HEK293 (cell line): ENCODE results near the gene FAM163A.

Experiments
- CTCF ChIA-PET: fragments of 350-600 bp; formaldehyde crosslinking; extraction: SDS; loops from one replicate; lab custom pipeline; 2021; ENCODE audit warnings: antibody characterized with exemption; lab: Yijun Ruan, JAX
- POLR2A ChIA-PET: fragments of 300-600 bp; formaldehyde crosslinking; extraction: SDS; loops from one replicate; lab custom pipeline; 2020; ENCODE audit warnings: antibody characterized with exemption, inconsistent platforms; lab: Yijun Ruan, JAX
- H3K27ac ChIP-seq: fragments of 200-500 bp; sonication (Bioruptor generic); 2 replicates; pipeline ENCODE4 v1.5.1; 2014; ENCODE audit warnings: low read depth, low read length, control low read depth, inconsistent platforms; ENCODE audit errors: extremely low read depth
- H3K36me3 ChIP-seq, 2 experiments: fragments of 200-500 bp in 1 of 2; sonication (Bioruptor generic) in 1 of 2; 1 replicate in 1 of 2; 2 replicates in 1 of 2; pipeline ENCODE4 v1.5.1; 2014 to 2017; ENCODE audit warnings: inconsistent platforms in 2 of 2, low read length in 2 of 2; ENCODE audit not compliant: control insufficient read depth in 2 of 2, insufficient read depth in 1 of 2
- H3K4me1 ChIP-seq: fragments of 200-500 bp; sonication (Bioruptor generic); 2 replicates; pipeline ENCODE4 v1.5.1; 2014; ENCODE audit warnings: mild to moderate bottlenecking, low read length, inconsistent platforms; ENCODE audit not compliant: control insufficient read depth, insufficient read depth
- H3K4me3 ChIP-seq: 2 replicates; pipeline ENCODE4 v1.5.1; 2011; ENCODE audit warnings: low read depth, mild to moderate bottlenecking, control low read depth, low read length, moderate library complexity
- H3K9me3 ChIP-seq: fragments of 200-500 bp; sonication (Bioruptor generic); 2 replicates; pipeline ENCODE4 v1.5.1; 2014; ENCODE audit warnings: low read depth, low read length, inconsistent platforms; ENCODE audit not compliant: control insufficient read depth, insufficient read depth
- KLF1 ChIP-seq: fragments of 450-650 bp; formaldehyde crosslinking; IDR thresholded peaks from 2 replicates; pipeline ENCODE4 v1.5.1; 2016; ENCODE audit warnings: missing biosample characterization, missing genetic modification characterization
- KLF8 ChIP-seq: fragments of 450-650 bp; formaldehyde crosslinking; IDR thresholded peaks from 2 replicates; pipeline ENCODE4 v1.5.1; 2016; ENCODE audit warnings: missing biosample characterization, missing genetic modification characterization
- ZBTB8A ChIP-seq: fragments of 450-650 bp; formaldehyde crosslinking; IDR thresholded peaks from 2 replicates; pipeline ENCODE4 v1.5.1; 2016; ENCODE audit warnings: missing biosample characterization, missing genetic modification characterization
- ZFP37 ChIP-seq: fragments of 450-650 bp; formaldehyde crosslinking; IDR thresholded peaks from 2 replicates; pipeline ENCODE4 v1.5.1; 2016; ENCODE audit warnings: missing biosample characterization, missing genetic modification characterization
- ZNF112 ChIP-seq: fragments of 450-650 bp; formaldehyde crosslinking; IDR thresholded peaks from 2 replicates; pipeline ENCODE4 v1.5.0; 2017; ENCODE audit warnings: missing biosample characterization, missing genetic modification characterization
- ZNF114 ChIP-seq: fragments of 450-650 bp; formaldehyde crosslinking; IDR thresholded peaks from 2 replicates; pipeline ENCODE4 v1.5.0; 2017; ENCODE audit warnings: missing biosample characterization, missing genetic modification characterization
- ZNF157 ChIP-seq: fragments of 450-650 bp; formaldehyde crosslinking; IDR thresholded peaks from 2 replicates; pipeline ENCODE4 v1.5.1; 2016; ENCODE audit warnings: missing biosample characterization, missing genetic modification characterization
- ZNF214 ChIP-seq: fragments of 450-650 bp; formaldehyde crosslinking; IDR thresholded peaks from 2 replicates; pipeline ENCODE4 v1.5.1; 2017; ENCODE audit warnings: missing biosample characterization, mild to moderate bottlenecking, missing genetic modification characterization, borderline replicate concordance
- ZNF26 ChIP-seq: fragments of 450-650 bp; formaldehyde crosslinking; IDR thresholded peaks from 2 replicates; pipeline ENCODE4 v1.5.1; 2016; ENCODE audit warnings: missing biosample characterization, missing genetic modification characterization
- ZNF280D ChIP-seq: fragments of 450-650 bp; formaldehyde crosslinking; IDR thresholded peaks from 2 replicates; pipeline ENCODE4 v1.5.1; 2016; ENCODE audit warnings: missing biosample characterization, missing genetic modification characterization
- ZNF324 ChIP-seq: fragments of 450-650 bp; formaldehyde crosslinking; IDR thresholded peaks from 2 replicates; pipeline ENCODE4 v1.5.1; 2016; ENCODE audit warnings: missing biosample characterization, missing genetic modification characterization
- ZNF335 ChIP-seq: fragments of 450-650 bp; formaldehyde crosslinking; conservative IDR thresholded peaks from 2 replicates; pipeline ENCODE4 v1.5.1; 2016; ENCODE audit warnings: missing biosample characterization, missing genetic modification characterization
- ZNF366 ChIP-seq: fragments of 450-650 bp; formaldehyde crosslinking; conservative IDR thresholded peaks from 2 replicates; pipeline ENCODE4 v1.5.1; 2016; ENCODE audit warnings: missing biosample characterization, missing genetic modification characterization
- ZNF423 ChIP-seq: fragments of 450-650 bp; formaldehyde crosslinking; IDR thresholded peaks from 2 replicates; pipeline ENCODE4 v1.5.1; 2016; ENCODE audit warnings: missing biosample characterization, missing genetic modification characterization
- ZNF473 ChIP-seq: fragments of 450-650 bp; formaldehyde crosslinking; IDR thresholded peaks from 2 replicates; pipeline ENCODE4 v1.5.1; 2017; ENCODE audit warnings: missing biosample characterization, missing genetic modification characterization
- ZNF514 ChIP-seq: fragments of 450-650 bp; formaldehyde crosslinking; IDR thresholded peaks from 2 replicates; pipeline ENCODE4 v1.5.1; 2016; ENCODE audit warnings: missing biosample characterization, missing genetic modification characterization
- ZNF529 ChIP-seq: fragments of 450-650 bp; formaldehyde crosslinking; IDR thresholded peaks from 2 replicates; pipeline ENCODE4 v1.5.1; 2017; ENCODE audit warnings: missing genetic modification characterization, missing biosample characterization; ENCODE audit not compliant: insufficient replicate concordance
- ZNF548 ChIP-seq: fragments of 450-650 bp; formaldehyde crosslinking; IDR thresholded peaks from 2 replicates; pipeline ENCODE4 v1.5.1; 2016; ENCODE audit warnings: missing biosample characterization, missing genetic modification characterization
- ZNF555 ChIP-seq: fragments of 450-650 bp; formaldehyde crosslinking; conservative IDR thresholded peaks from 2 replicates; pipeline ENCODE4 v1.5.1; 2017; ENCODE audit warnings: missing biosample characterization, mild to moderate bottlenecking, missing genetic modification characterization, inconsistent platforms
- ZNF830 ChIP-seq: fragments of 450-650 bp; IDR thresholded peaks from 2 replicates; pipeline ENCODE4 v1.5.0; 2018; ENCODE audit warnings: missing biosample characterization, missing genetic modification characterization, low read depth, mild to moderate bottlenecking, moderate library complexity
- ZNF843 ChIP-seq: fragments of 450-650 bp; formaldehyde crosslinking; IDR thresholded peaks from 2 replicates; pipeline ENCODE4 v1.5.1; 2016; ENCODE audit warnings: missing biosample characterization, missing genetic modification characterization
- ZSCAN16 ChIP-seq: fragments of 450-650 bp; formaldehyde crosslinking; IDR thresholded peaks from 2 replicates; pipeline ENCODE4 v1.5.1; 2016; ENCODE audit warnings: missing biosample characterization, missing genetic modification characterization
- TF ChIP-seq, protein P1 (sequence below): fragments of 450-650 bp; formaldehyde crosslinking; IDR thresholded peaks from 2 replicates; pipeline ENCODE4 v1.5.1; 2016; ENCODE audit warnings: missing biosample characterization, missing genetic modification characterization
- TF ChIP-seq, protein P2 (sequence below): fragments of 450-650 bp; formaldehyde crosslinking; IDR thresholded peaks from 2 replicates; pipeline ENCODE4 v1.5.1; 2016; ENCODE audit warnings: missing biosample characterization, missing genetic modification characterization
- TF ChIP-seq, protein P3 (sequence below): fragments of 450-650 bp; formaldehyde crosslinking; IDR thresholded peaks from 2 replicates; pipeline ENCODE4 v1.5.1; 2016; ENCODE audit warnings: missing biosample characterization, missing genetic modification characterization

The FAM163A gene

GRCh38 chr1:179708434-179709195 lies 34.5 kb upstream of the FAM163A start:
- ChIA-PET CTCF (interaction anchor here (0.7 to 3.9 kb wide), 6 partner anchors 14 to 471 kb away, joined by 3 to 49 read pairs (median 10); no protein-coding TSS in a partner anchor), POLR2A (no interaction called here)
- Histone ChIP-seq H3K4me1 (no peaks in the 10 kb centered on the region), H3K36me3 (no peaks in the 10 kb centered on the region), H3K9me3 (no peaks in the 10 kb centered on the region), H3K4me3 (no peak overlapping the region), H3K27ac (no peak overlapping the region)
- no peak for TF ChIP-seq ZNF214 (tag by site-specific recombination)
- TF ChIP-seq, protein P1, sequence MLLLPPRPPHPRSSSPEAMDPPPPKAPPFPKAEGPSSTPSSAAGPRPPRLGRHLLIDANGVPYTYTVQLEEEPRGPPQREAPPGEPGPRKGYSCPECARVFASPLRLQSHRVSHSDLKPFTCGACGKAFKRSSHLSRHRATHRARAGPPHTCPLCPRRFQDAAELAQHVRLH (tag by site-specific recombination), result no peak
- TF ChIP-seq ZNF529 (tag by site-specific recombination), result no peak
- TF ChIP-seq ZFP37, result no peak
- TF ChIP-seq ZNF114 (tag by site-specific recombination), result no peak
- TF ChIP-seq KLF8 (tag by site-specific recombination), result no peak
- TF ChIP-seq ZNF324 (tag by site-specific recombination), result no peak
- TF ChIP-seq ZNF423 (tag by site-specific recombination), result no peak
- TF ChIP-seq ZNF366 (tag by site-specific recombination), result no peak
- TF ChIP-seq ZBTB8A (tag by site-specific recombination), result no peak
- no peak for TF ChIP-seq ZNF280D
- no peak for TF ChIP-seq KLF1 (tag by site-specific recombination)
- no peak for TF ChIP-seq ZNF830 (tag by site-specific recombination)
- no peak for TF ChIP-seq ZNF26 (tag by site-specific recombination)
- TF ChIP-seq ZNF112 (tag by site-specific recombination), result no peak
- TF ChIP-seq, protein P2, sequence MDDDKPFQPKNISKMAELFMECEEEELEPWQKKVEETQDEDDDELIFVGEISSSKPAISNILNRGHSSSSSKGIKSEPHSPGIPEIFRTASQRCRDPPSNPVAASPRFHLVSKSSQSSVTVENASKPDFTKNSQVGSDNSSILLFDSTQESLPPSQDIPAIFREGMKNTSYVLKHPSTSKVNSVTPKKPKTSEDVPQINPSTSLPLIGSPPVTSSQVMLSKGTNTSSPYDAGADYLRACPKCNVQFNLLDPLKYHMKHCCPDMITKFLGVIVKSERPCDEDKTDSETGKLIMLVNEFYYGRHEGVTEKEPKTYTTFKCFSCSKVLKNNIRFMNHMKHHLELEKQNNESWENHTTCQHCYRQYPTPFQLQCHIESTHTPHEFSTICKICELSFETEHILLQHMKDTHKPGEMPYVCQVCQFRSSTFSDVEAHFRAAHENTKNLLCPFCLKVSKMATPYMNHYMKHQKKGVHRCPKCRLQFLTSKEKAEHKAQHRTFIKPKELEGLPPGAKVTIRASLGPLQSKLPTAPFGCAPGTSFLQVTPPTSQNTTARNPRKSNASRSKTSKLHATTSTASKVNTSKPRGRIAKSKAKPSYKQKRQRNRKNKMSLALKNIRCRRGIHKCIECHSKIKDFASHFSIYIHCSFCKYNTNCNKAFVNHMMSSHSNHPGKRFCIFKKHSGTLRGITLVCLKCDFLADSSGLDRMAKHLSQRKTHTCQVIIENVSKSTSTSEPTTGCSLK (tag by site-specific recombination), result no peak

DNA sequence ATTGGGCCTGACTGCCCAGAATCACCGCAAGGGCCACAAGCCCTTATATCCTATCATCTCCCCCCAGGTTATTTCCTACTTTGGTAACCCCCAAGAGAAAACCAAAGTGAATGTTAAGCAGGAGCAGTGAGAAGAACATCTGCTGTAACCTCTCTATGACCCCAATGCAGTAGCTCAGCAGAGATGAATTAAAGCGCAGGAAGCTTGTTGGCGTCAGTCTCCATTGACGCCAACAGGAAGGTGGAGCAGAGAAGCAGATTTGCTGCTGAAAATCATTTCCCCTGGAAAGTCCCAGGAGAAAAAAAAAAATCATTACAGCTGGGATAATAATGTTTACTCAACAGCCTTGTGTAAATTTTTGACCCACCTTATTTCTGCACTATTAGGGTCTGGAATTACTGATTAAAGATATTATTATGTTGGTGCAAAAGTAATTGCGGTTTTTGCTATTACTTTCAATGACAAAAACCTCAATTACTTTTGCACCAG lies 33.2 kb upstream of the FAM163A start:
- Histone ChIP-seq H3K4me1 (no peaks in the 10 kb centered on the region), H3K9me3 (no peaks in the 10 kb centered on the region), H3K4me3 (no peak overlapping the region), H3K27ac (no peak overlapping the region), H3K36me3 (no peaks in the 10 kb centered on the region)
- no peak for TF ChIP-seq ZNF843
- no peak for TF ChIP-seq ZNF473 (tag by site-specific recombination)
- TF ChIP-seq ZSCAN16 (tag by site-specific recombination), result no peak
- no peak for TF ChIP-seq ZNF514
- TF ChIP-seq ZNF157 (tag by site-specific recombination), result no peak
- TF ChIP-seq, protein P3, sequence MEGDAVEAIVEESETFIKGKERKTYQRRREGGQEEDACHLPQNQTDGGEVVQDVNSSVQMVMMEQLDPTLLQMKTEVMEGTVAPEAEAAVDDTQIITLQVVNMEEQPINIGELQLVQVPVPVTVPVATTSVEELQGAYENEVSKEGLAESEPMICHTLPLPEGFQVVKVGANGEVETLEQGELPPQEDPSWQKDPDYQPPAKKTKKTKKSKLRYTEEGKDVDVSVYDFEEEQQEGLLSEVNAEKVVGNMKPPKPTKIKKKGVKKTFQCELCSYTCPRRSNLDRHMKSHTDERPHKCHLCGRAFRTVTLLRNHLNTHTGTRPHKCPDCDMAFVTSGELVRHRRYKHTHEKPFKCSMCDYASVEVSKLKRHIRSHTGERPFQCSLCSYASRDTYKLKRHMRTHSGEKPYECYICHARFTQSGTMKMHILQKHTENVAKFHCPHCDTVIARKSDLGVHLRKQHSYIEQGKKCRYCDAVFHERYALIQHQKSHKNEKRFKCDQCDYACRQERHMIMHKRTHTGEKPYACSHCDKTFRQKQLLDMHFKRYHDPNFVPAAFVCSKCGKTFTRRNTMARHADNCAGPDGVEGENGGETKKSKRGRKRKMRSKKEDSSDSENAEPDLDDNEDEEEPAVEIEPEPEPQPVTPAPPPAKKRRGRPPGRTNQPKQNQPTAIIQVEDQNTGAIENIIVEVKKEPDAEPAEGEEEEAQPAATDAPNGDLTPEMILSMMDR (tag by site-specific recombination), result no peak
- TF ChIP-seq KLF8 (tag by site-specific recombination), result no peak
- TF ChIP-seq ZNF114 (tag by site-specific recombination), result no peak
- no peak for TF ChIP-seq ZNF335 (tag by site-specific recombination)
- TF ChIP-seq ZNF548 (tag by site-specific recombination), result no peak
- no peak for TF ChIP-seq ZNF555 (tag by site-specific recombination)
- CTCF ChIA-PET, result interaction anchor here (0.6 to 3.9 kb wide), 7 partner anchors 22 to 470 kb away, joined by 3 to 49 read pairs (median 6); no protein-coding TSS in a partner anchor
- POLR2A ChIA-PET, result no interaction called here
